ENCODE data around the gene AP1G1.

AP1G1 gene

DNA sequence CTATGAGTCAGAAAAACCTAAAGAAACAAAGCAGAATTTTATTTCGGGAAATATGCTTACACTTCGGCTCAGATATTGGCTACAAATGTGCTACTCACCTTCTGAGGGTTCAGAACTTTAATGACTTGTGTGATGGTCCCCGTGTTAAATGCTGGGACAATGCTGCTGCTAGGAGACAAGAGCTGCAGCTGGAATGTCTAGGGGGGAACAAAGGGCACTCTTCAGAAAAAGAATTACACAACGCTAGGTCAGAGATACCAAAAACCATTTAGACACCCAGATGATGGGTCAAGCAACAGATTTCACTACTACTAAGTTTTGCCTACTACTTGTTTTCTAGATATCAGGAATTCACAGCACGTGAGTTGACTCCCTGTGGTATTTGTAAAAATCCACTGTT, 74.1 kb downstream of the AP1G1 start:
- no peak overlapping the region for H3K27ac ChIP-seq (ENCODE audit: poor library complexity, severe bottlenecking)
- no peaks in the 10 kb centered on the region for H3K4me1 ChIP-seq (ENCODE audit: insufficient read depth, poor library complexity, severe bottlenecking)
- no peaks in the 10 kb centered on the region for H3K27me3 ChIP-seq (ENCODE audit: insufficient read depth, poor library complexity, severe bottlenecking)
- no peak for ATAC-seq (ENCODE audit: low read depth)
- no peak overlapping the region for H3K4me3 ChIP-seq (ENCODE audit: severe bottlenecking)
- peaks cover 76% of the 10 kb centered on the region for H3K36me3 ChIP-seq (ENCODE audit: low read depth)
- no peak for DNase-seq (ENCODE audit: low spot score)
- TF ChIP-seq, protein P1, sequence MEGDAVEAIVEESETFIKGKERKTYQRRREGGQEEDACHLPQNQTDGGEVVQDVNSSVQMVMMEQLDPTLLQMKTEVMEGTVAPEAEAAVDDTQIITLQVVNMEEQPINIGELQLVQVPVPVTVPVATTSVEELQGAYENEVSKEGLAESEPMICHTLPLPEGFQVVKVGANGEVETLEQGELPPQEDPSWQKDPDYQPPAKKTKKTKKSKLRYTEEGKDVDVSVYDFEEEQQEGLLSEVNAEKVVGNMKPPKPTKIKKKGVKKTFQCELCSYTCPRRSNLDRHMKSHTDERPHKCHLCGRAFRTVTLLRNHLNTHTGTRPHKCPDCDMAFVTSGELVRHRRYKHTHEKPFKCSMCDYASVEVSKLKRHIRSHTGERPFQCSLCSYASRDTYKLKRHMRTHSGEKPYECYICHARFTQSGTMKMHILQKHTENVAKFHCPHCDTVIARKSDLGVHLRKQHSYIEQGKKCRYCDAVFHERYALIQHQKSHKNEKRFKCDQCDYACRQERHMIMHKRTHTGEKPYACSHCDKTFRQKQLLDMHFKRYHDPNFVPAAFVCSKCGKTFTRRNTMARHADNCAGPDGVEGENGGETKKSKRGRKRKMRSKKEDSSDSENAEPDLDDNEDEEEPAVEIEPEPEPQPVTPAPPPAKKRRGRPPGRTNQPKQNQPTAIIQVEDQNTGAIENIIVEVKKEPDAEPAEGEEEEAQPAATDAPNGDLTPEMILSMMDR (IDR thresholded peaks at IDR 0.05; ENCODE audit: poor library complexity, severe bottlenecking) = no peak
- H3K9me3 ChIP-seq (ENCODE audit: severe bottlenecking) = no peaks in the 10 kb centered on the region

DNA sequence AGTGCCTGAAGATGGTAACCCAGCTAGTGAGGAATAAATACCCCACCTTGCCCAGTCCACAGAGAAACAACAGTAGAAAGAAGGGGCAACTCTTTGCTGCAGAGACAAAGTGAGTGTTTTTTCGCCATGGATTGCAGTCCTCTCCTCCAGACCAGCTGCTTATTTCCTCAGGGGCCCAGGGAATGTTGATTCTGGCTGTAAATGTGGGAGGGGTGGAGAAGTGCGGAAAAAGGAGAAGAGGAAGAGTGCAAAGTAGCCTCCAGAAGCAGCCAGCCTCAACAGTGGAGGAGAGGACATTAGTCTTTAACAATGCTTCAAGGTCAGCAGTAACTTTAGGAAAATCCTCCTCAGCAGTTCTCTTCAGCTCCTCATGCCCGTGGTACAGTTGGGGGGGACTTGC, 76.0 kb downstream of the AP1G1 start:
- H3K9me3 ChIP-seq (ENCODE audit: severe bottlenecking) = no peaks in the 10 kb centered on the region
- no peak overlapping the region for H3K27ac ChIP-seq (ENCODE audit: poor library complexity, severe bottlenecking)
- no peaks in the 10 kb centered on the region for H3K4me1 ChIP-seq (ENCODE audit: insufficient read depth, poor library complexity, severe bottlenecking)
- ATAC-seq (ENCODE audit: low read depth) (no peak), DNase-seq (ENCODE audit: low spot score) (no peak)
- no peak overlapping the region for H3K4me3 ChIP-seq (ENCODE audit: severe bottlenecking)
- peaks cover 57% of the 10 kb centered on the region for H3K36me3 ChIP-seq (ENCODE audit: low read depth)
- TF ChIP-seq, protein P1 (IDR thresholded peaks at IDR 0.05; ENCODE audit: poor library complexity, severe bottlenecking) = no peak
- no peaks in the 10 kb centered on the region for H3K27me3 ChIP-seq (ENCODE audit: insufficient read depth, poor library complexity, severe bottlenecking)

DNA sequence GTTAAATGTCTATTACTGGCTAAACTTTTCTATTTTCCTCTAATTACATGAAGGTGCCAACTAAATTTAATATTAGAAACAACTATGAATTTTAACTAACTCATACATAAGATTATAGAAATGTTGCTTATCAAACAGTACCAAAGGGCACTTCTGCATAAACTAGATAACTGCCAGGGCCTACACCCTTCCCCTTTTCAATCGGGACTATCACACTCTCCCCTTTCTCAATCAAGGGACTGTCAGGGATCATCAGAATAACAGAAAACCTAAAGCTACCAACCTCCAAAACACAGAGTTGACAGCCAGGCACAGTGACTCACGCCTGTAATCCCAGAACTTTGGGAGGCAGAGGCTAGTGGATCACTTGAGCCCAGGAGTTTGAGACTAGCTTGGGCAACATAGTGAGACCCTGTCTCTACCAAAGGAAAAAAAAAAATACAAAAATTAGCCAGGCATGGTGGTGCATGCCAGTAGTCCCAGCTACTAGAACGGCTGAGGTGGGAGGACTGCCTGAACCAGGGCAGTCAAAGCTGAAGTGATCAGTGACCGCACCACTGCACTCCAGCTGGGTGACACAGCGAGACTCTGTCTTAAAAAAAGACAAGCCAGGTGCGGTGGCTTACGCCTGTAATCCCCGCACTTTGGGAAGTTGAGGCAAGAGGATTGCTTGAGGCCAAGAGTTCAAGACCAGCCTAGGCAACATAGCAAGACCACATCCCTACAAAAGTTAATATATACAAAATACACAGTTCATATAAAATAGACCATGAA, 80.9 kb downstream of the AP1G1 start:
- no peak for DNase-seq (ENCODE audit: low spot score)

DNA sequence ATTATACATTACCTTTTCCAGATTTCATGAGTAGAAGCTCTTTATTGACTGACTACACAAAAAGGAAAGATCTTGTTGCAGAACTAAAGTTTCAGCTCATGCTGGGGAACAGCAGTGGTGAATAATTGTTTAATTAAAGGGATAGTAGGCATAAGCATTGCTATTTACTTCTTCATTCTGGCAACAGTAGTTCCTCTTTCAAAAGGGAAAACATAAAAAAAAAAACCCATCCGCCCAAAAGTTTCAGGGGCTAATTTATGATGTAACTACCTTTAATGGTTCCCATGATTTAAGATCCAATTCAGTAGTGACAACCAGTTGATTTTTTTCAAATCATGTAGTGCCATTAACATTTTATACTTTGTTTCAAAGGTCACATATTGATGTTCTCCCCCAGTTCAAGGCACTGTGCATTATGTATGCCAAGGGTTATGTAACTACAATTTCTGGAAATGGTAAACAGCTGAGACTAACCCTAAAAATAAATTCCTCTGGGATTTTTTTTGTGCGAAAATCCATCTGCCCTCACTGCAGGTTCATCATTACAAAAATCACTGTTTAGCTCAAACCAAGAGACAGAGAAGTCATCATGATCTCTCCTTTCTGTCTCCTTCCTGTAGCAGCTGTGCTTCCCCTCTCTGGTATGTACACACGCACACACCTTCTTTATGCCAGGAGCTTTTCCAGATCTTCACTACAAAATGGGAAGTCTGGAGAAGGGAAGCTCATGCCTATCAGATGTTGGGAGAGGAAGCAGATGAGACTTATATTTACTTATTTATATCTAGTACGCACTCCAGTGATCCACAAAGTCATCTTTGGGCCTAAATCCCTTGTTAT, 81.9 kb downstream of the AP1G1 start:
- no peaks in the 10 kb centered on the region for H3K9me3 ChIP-seq (ENCODE audit: severe bottlenecking)
- no peak overlapping the region for H3K27ac ChIP-seq (ENCODE audit: poor library complexity, severe bottlenecking)
- no peak for ATAC-seq (ENCODE audit: low read depth)
- DNase-seq (ENCODE audit: low spot score) = no peak
- H3K27me3 ChIP-seq (ENCODE audit: insufficient read depth, poor library complexity, severe bottlenecking) = no peaks in the 10 kb centered on the region
- H3K4me3 ChIP-seq (ENCODE audit: severe bottlenecking) = no peak overlapping the region
- peaks cover 12% of the 10 kb centered on the region for H3K36me3 ChIP-seq (ENCODE audit: low read depth)
- H3K4me1 ChIP-seq (ENCODE audit: insufficient read depth, poor library complexity, severe bottlenecking) = peaks cover 7% of the 10 kb centered on the region
- TF ChIP-seq, protein P1 (IDR thresholded peaks at IDR 0.05; ENCODE audit: poor library complexity, severe bottlenecking) = no peak

More for the DNA sequence above, 80.9 kb downstream of the AP1G1 start:
- H3K27ac ChIP-seq (ENCODE audit: poor library complexity, severe bottlenecking) = no peak overlapping the region
- ATAC-seq (ENCODE audit: low read depth) = no peak
- TF ChIP-seq, protein P1 (IDR thresholded peaks at IDR 0.05; ENCODE audit: poor library complexity, severe bottlenecking) = no peak
- no peaks in the 10 kb centered on the region for H3K27me3 ChIP-seq (ENCODE audit: insufficient read depth, poor library complexity, severe bottlenecking)
- no peaks in the 10 kb centered on the region for H3K4me1 ChIP-seq (ENCODE audit: insufficient read depth, poor library complexity, severe bottlenecking)
- H3K4me3 ChIP-seq (ENCODE audit: severe bottlenecking) = no peak overlapping the region
- H3K9me3 ChIP-seq (ENCODE audit: severe bottlenecking) = no peaks in the 10 kb centered on the region
- H3K36me3 ChIP-seq (ENCODE audit: low read depth) = peaks cover 22% of the 10 kb centered on the region

Measured in RWPE2 (cell line).